NCI-H774 (cell line): ENCODE measurements around the gene ZFYVE21.
"Not testable (repeated sequence)": the region's sequence is repeated elsewhere in the genome, so short reads cannot be mapped to it uniquely, and the experiment has no call there.

Experiments used
- DNase-seq: peaks from one replicate; lab custom pipeline; 2025; lab: John Stamatoyannopoulos, UW

Gene ZFYVE21

DNA sequence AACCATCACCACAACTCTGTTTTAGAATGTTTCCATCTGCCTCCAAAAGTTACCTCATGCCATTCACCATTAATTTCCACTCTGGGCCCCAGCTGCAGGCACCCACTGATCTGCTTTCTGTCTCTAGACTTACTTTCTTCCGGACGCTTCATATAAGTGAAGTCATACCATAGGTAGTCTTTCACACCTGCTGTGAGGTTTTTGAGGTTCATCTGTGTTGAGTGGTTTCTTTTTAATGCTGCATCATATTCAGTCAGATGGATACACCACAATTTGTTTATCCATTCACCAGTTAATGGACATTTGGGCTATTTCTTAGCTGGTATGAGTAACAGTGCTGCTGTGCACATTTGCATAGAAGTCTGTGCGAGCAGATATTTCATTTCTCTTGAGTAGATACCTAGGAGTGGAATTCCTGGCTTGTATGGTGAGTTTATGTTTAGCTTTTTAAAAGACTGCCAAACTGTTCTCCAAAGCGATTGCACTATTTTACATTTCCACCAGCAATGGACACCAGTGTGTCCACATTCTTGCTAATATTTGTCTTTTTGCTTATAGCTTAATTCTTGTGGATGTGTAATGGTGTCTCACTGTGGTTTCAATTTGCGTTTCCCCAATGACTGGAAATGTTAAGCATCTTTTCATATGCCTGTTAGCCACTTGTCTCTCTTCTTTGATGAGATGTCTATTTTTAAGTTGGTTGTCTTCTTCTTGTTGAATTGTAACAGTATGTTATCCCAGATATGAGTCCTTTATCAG lies 48.3 kb downstream of the ZFYVE21 start:
- no peak for DNase-seq

DNA sequence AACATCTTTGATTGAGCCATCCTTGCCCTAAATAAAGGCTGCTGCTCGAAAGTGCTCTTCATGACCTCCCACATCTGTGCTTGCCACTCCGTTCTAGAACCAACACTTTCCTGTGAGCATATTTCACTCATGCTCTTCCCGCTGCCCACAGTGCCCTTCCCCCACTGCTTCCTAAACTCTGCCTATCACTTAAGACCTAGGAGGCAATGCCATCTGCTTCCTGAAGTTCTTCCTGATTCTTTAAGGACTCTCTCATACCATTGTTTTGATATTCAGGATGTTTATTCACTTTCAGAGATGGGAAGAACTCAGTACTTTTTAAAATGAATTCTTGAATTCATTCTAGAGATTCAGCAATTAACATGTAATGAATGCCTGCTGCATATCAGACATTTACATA lies 49.9 kb downstream of the ZFYVE21 start:
- DNase-seq: no peak

DNA sequence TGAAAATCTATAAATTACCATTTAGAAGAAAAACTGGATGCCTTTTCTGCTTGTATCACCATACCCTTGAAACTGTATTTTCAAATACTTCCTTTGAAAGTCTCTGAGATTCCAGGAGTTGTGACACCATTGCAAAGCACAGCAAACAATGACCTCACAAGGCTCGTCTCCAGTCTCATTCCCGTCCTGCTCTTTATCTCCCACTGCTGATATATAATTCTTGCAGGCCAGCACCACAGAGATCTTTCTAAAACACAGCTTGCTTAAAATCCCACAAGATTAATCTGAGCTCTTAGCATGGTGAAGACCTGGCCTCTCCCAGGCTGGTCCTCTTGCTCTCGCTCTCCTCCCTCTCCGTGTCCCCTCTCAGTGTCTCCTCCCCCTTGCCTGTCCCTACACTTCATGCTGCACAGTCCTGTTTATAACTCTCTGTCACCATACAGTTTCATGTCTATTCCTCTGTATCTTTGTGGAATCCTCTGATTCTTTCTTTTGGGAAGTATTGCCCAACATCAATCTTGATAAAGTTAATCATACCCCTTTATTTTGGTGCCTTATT lies 51.8 kb downstream of the ZFYVE21 start:
- no peak for DNase-seq

DNA sequence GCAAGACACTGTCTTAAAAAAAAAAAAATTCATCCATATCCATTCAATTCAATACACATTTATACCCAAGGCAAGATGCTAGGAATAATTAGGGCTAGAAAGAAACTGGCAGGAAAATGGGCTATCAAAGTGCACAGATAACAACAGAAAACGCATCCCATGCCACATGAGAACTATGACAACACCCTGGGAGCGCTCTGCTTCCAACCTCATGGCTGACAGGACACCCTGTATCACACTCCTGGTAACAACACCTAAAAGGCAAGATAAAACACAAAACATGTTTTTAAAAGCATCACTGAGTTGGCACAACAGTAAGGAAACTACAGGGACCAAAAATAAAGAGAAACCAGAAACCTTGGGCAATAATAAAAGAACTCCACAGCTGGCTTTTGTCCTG lies 54.9 kb downstream of the ZFYVE21 start:
- DNase-seq: no peak

DNA sequence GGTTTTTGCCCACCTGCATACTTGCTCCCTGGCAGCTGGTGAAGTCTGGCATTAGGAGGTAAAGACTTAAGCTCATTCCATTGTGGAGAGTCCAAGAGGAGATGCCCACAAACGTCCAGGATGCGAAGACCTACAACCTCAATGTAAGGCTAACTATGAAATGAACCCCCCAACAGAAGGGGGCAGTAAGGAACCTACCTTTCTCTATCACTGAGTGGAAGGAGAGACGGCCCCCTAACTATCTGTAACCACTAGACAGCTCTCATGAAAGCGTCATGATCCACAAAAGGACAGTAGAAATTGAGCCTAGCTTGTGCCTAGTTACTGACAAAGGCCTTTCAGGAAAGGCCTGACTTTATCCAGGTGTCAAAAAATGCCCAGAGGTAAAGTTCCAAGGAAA lies 55.3 kb downstream of the ZFYVE21 start:
- DNase-seq: no peak

DNA sequence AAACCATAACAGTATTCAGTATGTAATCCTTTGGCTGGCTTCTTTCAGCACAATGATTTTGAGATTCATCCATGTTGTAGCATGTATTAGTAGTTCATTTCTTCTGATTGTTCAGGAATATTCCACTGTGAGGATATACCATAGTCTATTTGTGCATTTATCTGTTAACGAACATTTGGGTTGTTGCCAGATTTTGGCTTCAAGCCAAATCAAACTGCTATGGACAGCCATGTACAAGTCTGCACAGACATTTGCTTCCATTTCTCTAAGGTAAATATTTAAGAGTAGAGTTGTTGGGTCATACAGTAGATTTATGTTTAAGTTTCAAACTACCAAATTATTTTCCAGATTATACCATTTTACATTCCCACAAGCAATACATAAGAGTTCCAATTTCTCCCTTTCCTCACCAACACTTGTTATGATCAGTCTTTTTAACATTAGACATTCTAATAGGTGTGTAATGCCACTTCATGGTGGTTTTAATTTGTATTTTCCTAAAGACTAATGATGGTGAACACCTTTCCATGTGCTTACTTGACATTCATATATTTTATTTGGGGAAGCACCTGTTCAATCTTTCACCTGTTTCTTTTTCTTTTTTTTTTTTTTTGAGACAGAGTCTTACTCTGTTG lies 56.6 kb downstream of the ZFYVE21 start:
- no peak for DNase-seq

DNA sequence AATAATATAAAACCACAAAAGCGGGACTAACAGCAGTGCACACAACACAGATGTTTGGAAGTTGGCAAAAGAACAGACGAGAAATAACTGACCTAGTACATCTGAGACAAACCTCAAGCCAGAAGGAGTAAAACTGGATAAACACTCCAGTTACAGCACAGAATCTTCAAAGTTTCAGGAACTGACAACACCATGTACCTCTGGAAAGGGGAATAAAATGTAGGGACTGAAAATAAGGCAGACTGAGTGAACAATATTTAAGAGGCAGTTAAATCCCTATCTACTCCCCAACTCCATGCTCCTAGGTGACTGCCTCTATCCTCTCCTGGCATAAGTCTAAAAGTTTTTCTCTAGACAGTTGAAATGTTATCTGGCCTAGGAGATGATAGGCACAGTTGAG lies 57.9 kb downstream of the ZFYVE21 start:
- no peak for DNase-seq

DNA sequence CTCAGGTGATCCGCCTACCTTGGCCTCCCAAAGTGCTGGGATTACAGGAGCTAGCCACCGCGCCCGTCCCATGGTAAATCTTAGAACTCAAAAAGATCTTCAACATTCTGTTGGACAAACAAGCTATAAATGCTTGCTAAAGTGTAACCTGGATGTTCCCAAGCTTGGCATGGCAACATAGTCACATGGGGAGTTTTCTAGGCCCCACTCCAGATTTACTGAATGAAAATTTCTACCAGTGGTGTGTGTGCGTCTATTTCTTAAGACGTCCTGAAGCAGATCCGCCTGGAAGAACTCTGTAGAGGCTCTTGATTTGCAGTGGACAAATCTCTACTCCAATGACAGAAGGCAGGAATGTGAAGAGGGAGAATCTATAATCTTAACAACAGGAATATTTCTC lies 59.9 kb downstream of the ZFYVE21 start:
- DNase-seq: no peak

DNA sequence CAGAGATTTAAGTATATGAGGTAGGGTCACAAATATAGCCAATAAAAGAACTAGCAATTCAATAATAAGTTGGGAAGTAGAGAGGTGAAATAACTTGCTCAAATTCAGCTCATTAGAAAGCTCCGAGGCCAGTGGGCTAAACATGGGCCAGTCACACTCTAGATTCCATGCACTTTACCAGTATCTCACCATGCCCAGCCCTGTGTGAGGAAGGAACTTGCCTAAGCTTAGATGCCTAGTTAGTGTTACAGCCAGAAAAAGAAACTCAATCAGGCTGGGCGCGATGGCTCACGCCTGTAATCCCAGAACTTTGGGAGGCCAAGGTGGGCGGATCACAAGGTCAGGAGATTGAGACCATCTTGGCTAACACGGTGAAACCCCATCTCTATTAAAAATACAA lies 60.7 kb downstream of the ZFYVE21 start:
- not testable (repeated sequence) for DNase-seq

DNA sequence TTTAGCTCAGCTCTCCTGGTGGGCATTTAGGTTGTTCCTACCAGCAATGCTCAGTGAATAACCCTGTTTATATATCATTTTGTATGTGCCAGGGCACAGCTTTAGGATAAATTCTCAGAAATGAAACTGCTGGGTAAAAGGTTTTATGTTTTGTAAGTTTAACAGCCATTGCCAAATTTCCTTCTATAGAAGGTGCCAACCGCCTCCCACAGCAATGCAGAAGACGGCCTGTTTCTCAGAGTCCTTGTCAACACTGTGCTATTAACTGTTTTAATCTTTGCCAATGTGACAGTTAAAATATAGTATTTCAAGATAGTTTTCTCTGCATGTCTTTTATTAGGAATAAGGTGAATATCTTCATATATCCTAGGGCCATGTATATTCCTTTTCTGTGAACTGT lies 66.8 kb downstream of the ZFYVE21 start:
- no peak for DNase-seq
